AG04449 (cell line): ENCODE data around the gene SH3D19.
"Not testable (repeated sequence)": the region's sequence is repeated elsewhere in the genome, so short reads cannot be mapped to it uniquely, and the experiment has no call there.

ENCODE experiments used
- CTCF ChIA-PET: fragments of 350-600 bp; formaldehyde crosslinking; extraction: SDS; loops from one replicate; lab custom pipeline; 2021; ENCODE audit warnings: antibody characterized with exemption; lab: Yijun Ruan, JAX
- POLR2A ChIA-PET: fragments of 400-600, 350-600 bp; formaldehyde crosslinking; extraction: SDS; loops from one replicate; lab custom pipeline; 2020; ENCODE audit warnings: antibody characterized with exemption, inconsistent platforms; lab: Yijun Ruan, JAX
- DNase-seq: peaks from one replicate; pipeline ENCODE4 v3.0.0-alpha.2; 2010; ENCODE audit warnings: low read depth, low spot score
- H3K4me3 ChIP-seq: 2 replicates; pipeline ENCODE4 v1.5.1; 2011; ENCODE audit warnings: low read depth, mild to moderate bottlenecking, control low read depth, low read length
- CTCF ChIP-seq: IDR thresholded peaks from one replicate; pipeline ENCODE4 v1.5.1; 2011; ENCODE audit warnings: mild to moderate bottlenecking, moderate library complexity, low read length, control low read depth, inconsistent platforms; ENCODE audit not compliant: insufficient read depth; ENCODE audit errors: missing control alignments

The SH3D19 gene

GRCh38 chr4:151292038-151292437 is 33.4 kb downstream of the SH3D19 start:
- H3K4me3 ChIP-seq: no peak overlapping the region
- TF ChIP-seq CTCF: no peak
- ChIA-PET CTCF (interaction anchor here (1.0 to 3.7 kb wide), 5 partner anchors 13 to 42 kb away, joined by 3 to 16 read pairs (median 4); partner anchors contain the start of gene PRSS48), POLR2A (no interaction called here)
- no peak for DNase-seq

GRCh38 chr4:151291485-151291884 is 33.9 kb downstream of the SH3D19 start:
- DNase-seq: no peak
- POLR2A ChIA-PET: no interaction called here
- CTCF ChIA-PET: interaction anchor here (0.6 to 3.7 kb wide), 7 partner anchors 10 to 138 kb away, joined by 3 to 16 read pairs (median 4); partner anchors contain the start of gene PRSS48
- no peak for TF ChIP-seq CTCF
- no peak overlapping the region for H3K4me3 ChIP-seq

GRCh38 chr4:151287409-151287808 is 38.0 kb downstream of the SH3D19 start:
- TF ChIP-seq CTCF: no peak
- no peak overlapping the region for H3K4me3 ChIP-seq
- no peak for DNase-seq
- ChIA-PET CTCF (interaction anchor here (4.3 kb wide), 1 partner anchor 11 kb away, joined by 20 read pairs; the partner anchor contains the start of gene PRSS48), POLR2A (no interaction called here)

GRCh38 chr4:151284534-151285245 is 40.7 kb downstream of the SH3D19 start:
- ChIA-PET POLR2A (no interaction called here), CTCF (interaction anchor here (4.3 kb wide), 1 partner anchor 8 kb away, joined by 20 read pairs; the partner anchor contains the start of gene PRSS48)
- no peak for DNase-seq
- no peak for TF ChIP-seq CTCF
- H3K4me3 ChIP-seq: no peak overlapping the region

- TF ChIP-seq CTCF: peak; percentile 87
- no peak for DNase-seq
- ChIA-PET POLR2A (no interaction called here), CTCF (interaction anchor here (0.6 to 4.1 kb wide), 26 partner anchors 9 to 414 kb away, joined by 3 to 45 read pairs (median 4); no protein-coding TSS in a partner anchor)
- no peak within 1 kb of the TSS for H3K4me3 ChIP-seq
Measured at GRCh38 chr4:151276787-151277562, 48.4 kb downstream of the SH3D19 start, which contains the start of gene PRSS48. PRSS48 (plus strand) TSS chr4:151277161; CDS start chr4:151277173, 12 bp downstream.

GRCh38 chr4:151268905-151269304 is 56.5 kb downstream of the SH3D19 start:
- H3K4me3 ChIP-seq, DNase-seq, POLR2A ChIA-PET, CTCF ChIA-PET: not testable (repeated sequence)
